Stimulated activated memory B cell treated with anti-CD40 and anti-IgM and Interleukin-4, amounts not matched to agents 10 μg/mL and 1 μg/mL and 100 μg/mL, for 72 hours (primary cell): ENCODE results near the gene RNASE8.
"Not testable (repeated sequence)": the region's sequence is repeated elsewhere in the genome, so short reads cannot be mapped to it uniquely, and the experiment has no call there.

Experiments
- ATAC-seq: fragments of 150-1000 bp; cut with Tn5 transposase; 2 replicates; pipeline ENCODE4 v1.10.0; 2021
- H3K27ac Mint-ChIP-seq: one replicate; pipeline ENCODE4 v1.8.0; 2022; ENCODE audit warnings: mild to moderate bottlenecking, mixed read lengths
- H3K27me3 Mint-ChIP-seq: one replicate; pipeline ENCODE4 v1.8.0; 2022; ENCODE audit warnings: mixed read lengths
- H3K36me3 Mint-ChIP-seq: one replicate; pipeline ENCODE4 v1.8.0; 2022; ENCODE audit warnings: mixed read lengths
- H3K4me1 Mint-ChIP-seq: one replicate; pipeline ENCODE4 v1.8.0; 2022; ENCODE audit warnings: mixed read lengths
- H3K4me3 Mint-ChIP-seq: one replicate; pipeline ENCODE4 v1.8.0; 2022; ENCODE audit warnings: mild to moderate bottlenecking, moderate library complexity, mixed read lengths
- H3K9me3 Mint-ChIP-seq: one replicate; pipeline ENCODE4 v1.8.0; 2022; ENCODE audit warnings: mixed read lengths

RNASE8 gene

DNA sequence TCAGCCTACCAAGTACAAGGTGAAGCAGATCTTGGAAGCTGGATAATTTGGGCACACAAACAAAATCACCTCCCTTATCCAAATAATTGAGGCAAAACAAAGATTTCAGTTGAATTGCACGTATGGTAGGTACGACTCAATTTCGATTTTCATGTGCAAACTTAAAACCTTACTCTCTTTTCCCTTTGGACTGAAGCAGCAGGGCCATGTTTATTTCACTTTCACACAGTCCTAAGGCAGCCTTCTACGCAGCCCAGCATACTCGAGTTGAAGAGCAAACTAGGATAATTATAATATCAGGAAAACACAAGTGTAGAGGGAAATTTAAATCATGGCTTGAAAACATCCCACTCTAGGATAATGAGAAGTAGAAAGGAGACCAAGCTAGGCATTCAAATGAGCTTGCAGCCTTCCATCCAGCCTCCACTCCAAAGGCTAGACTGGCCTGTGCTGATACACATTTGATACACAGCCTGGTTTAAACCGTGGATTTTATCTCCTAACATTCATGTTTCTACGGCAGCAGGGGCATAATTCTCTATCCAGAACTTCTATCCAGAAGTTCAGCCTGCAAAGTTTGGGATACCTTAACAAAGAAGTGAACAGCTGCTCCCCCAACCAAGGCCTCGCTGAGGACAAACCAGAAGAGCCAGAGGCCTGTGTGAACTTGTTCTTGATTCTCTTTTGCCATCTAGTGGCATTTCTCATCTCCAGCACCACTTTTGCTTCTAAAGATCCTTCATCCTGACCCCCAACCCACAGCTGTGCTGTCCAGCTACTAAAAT, 17.8 kb upstream of the RNASE8 start:
- no peaks in the 10 kb centered on the region for H3K9me3 Mint-ChIP-seq
- H3K27ac Mint-ChIP-seq, result no peak overlapping the region
- no peak overlapping the region for H3K4me3 Mint-ChIP-seq
- peaks cover 42% of the 10 kb centered on the region for H3K27me3 Mint-ChIP-seq
- H3K36me3 Mint-ChIP-seq, result no peaks in the 10 kb centered on the region
- ATAC-seq, result no peak
- H3K4me1 Mint-ChIP-seq, result no peaks in the 10 kb centered on the region

DNA sequence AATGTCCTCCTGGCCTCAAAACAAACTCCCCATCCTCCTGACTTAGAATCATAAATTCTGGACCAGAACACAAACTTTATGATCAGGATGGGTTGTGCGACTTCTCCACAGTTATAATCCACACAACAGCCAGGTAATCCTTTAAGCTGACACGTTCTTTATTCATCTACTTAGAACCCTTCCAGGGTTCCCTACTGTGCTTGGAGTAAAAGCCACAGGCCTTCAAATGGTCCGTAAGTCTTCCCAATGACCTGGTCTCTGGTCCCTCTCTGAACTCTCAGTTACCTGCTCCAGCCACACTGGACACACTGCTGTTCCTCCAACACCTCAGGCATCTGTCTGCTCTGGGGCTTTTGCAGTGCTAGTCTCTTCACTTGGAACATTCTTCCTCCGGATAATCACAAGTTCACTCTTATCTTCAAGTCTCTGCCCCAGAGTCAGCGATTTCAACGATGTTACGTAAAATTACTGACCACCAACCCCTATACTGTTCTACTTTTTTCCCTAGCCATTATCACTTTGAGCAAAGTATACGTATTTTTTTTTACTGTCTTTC, 17.2 kb upstream of the RNASE8 start:
- H3K9me3 Mint-ChIP-seq, result no peaks in the 10 kb centered on the region
- H3K4me1 Mint-ChIP-seq, result no peaks in the 10 kb centered on the region
- peaks cover 49% of the 10 kb centered on the region for H3K27me3 Mint-ChIP-seq
- H3K27ac Mint-ChIP-seq, result no peak overlapping the region
- no peak overlapping the region for H3K4me3 Mint-ChIP-seq
- no peaks in the 10 kb centered on the region for H3K36me3 Mint-ChIP-seq
- no peak for ATAC-seq

DNA sequence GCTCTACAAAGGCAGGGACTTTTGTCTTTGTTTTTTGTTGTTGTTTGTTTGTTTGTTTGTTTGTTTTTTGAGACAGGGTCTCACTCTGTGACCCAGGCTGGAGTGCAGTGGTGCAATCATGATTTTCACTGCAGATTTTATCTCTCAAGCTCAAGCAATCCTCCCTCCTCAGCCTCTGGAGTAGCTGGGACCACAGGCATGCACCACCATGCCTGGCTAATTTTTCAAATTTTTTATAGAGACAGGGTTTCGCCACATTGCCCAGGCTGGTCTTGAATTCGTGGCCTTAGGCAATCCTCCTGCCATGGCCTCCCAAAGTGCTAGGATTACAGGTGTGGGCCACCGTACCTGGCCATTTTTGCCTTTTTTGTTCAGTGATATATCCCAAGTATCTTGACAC, 16.7 kb upstream of the RNASE8 start:
- H3K4me1 Mint-ChIP-seq, H3K27ac Mint-ChIP-seq, H3K4me3 Mint-ChIP-seq, H3K9me3 Mint-ChIP-seq, H3K36me3 Mint-ChIP-seq, ATAC-seq: not testable (repeated sequence)
- H3K27me3 Mint-ChIP-seq, result peaks cover 50% of the 10 kb centered on the region

DNA sequence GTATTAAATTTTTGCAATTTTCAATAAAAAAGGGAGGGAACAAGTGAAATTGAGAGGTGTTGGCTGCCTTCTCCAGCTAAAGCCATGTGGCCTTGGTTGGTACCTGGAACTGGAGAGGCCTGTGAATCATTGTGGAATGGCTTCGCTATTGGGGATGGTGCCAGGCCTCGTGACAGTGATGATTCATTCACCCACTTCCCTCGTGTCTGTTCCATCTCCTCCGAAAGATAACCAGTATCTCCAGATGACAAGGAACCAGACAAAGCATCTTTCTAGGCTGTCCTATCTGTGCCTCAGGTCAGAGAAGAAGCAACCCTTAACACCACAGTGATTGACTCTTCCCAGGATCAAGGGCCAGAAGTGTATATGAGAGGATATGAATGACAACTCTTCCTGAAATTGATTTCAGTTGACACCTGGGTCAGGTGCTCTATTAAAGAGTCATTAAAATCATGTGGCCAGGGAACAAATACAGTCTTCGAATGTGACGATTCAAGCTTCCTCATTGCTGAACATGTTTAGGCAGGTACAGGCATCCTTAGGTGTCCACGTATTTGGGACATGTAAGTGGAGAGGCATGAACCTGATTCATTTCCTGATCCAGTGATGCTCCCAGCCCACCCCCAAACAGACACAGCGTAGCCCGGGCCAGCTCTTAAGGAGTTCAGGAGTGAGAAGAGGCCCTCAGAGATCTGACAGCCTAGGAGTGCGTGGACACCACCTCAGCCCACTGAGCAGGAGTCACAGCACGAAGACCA, 15.8 kb upstream of the RNASE8 start, which contains the start of gene RNASE7:
Gene RNASE7, plus strand, starts transcription at position 687 of the 758 bp plus-strand sequence. CDS start 631 bp downstream, outside the sequence.
- no peak within 1 kb of the TSS for H3K4me3 Mint-ChIP-seq
- peaks cover 41% of the 10 kb centered on the region for H3K27me3 Mint-ChIP-seq
- no peaks in the 10 kb centered on the region for H3K9me3 Mint-ChIP-seq
- no peaks in the 10 kb centered on the region for H3K4me1 Mint-ChIP-seq
- H3K27ac Mint-ChIP-seq, result no peak within 1 kb of the TSS
- no peaks in the 10 kb centered on the region for H3K36me3 Mint-ChIP-seq
- ATAC-seq, result no peak

DNA sequence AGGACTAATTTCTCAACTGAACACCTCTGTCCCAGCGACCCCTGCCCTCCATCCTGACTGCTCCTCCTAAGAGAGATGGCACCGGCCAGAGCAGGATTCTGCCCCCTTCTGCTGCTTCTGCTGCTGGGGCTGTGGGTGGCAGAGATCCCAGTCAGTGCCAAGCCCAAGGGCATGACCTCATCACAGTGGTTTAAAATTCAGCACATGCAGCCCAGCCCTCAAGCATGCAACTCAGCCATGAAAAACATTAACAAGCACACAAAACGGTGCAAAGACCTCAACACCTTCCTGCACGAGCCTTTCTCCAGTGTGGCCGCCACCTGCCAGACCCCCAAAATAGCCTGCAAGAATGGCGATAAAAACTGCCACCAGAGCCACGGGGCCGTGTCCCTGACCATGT, 14.7 kb upstream of the RNASE8 start:
- Mint-ChIP-seq H3K27ac (no peak overlapping the region), H3K4me1 (no peaks in the 10 kb centered on the region), H3K9me3 (no peaks in the 10 kb centered on the region), H3K27me3 (peaks cover 38% of the 10 kb centered on the region), H3K36me3 (no peaks in the 10 kb centered on the region), H3K4me3 (no peak overlapping the region)
- no peak for ATAC-seq

DNA sequence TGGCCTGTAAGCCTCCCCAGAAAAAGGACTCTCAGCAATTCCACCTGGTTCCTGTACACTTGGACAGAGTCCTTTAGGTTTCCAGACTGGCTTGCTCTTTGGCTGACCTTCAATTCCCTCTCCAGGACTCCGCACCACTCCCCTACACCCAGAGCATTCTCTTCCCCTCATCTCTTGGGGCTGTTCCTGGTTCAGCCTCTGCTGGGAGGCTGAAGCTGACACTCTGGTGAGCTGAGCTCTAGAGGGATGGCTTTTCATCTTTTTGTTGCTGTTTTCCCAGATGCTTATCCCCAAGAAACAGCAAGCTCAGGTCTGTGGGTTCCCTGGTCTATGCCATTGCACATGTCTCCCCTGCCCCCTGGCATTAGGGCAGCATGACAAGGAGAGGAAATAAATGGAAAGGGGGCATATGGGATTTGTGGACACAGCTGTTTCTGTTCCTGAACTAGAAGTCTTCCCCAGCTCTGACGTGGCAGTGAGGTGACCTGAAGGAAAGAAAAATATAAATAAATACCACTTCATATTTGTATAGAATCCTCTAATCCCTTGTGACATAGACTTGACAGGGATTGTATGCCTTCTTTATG, 14.1 kb upstream of the RNASE8 start:
- no peak overlapping the region for H3K27ac Mint-ChIP-seq
- peaks cover 38% of the 10 kb centered on the region for H3K27me3 Mint-ChIP-seq
- no peak overlapping the region for H3K4me3 Mint-ChIP-seq

DNA sequence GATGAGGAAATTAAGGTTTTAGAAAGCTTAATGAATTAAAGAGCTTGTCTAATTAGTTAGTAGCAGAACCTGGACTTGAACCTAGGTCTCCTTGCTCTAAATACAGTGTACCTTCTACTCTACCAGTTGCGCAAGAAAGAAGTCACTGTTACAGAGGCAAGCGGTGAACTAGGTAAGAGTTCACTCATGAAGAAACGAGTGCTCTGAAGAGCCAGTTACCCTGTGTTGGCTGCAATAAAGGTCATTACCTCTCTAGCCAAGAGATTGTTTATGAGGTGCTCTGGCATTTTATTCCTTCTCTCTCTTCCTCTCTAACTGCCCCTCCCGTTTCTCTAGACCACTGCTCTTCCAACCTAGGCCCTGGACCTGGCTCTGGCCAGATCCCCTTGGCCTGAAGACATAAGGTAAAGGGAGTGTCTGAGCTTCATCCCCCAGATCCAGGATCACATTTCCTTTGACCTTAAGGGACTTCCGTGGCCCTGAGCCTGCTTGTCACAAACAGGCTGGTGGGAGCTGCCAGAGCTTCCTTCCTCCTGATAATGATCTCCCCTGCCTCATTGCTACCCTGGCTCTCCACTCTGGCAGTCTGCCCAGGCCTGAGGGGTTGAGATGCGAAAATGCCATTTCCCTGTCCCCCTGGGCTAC, 13.5 kb upstream of the RNASE8 start:
- no peak overlapping the region for H3K4me3 Mint-ChIP-seq
- no peak for ATAC-seq
- H3K36me3 Mint-ChIP-seq, result no peaks in the 10 kb centered on the region
- no peak overlapping the region for H3K27ac Mint-ChIP-seq
- peaks cover 38% of the 10 kb centered on the region for H3K27me3 Mint-ChIP-seq
- H3K9me3 Mint-ChIP-seq, result no peaks in the 10 kb centered on the region
- no peaks in the 10 kb centered on the region for H3K4me1 Mint-ChIP-seq

More for the DNA sequence above, 14.1 kb upstream of the RNASE8 start:
- H3K4me1 Mint-ChIP-seq, result no peaks in the 10 kb centered on the region
- no peaks in the 10 kb centered on the region for H3K36me3 Mint-ChIP-seq
- ATAC-seq, result no peak
- no peaks in the 10 kb centered on the region for H3K9me3 Mint-ChIP-seq

DNA sequence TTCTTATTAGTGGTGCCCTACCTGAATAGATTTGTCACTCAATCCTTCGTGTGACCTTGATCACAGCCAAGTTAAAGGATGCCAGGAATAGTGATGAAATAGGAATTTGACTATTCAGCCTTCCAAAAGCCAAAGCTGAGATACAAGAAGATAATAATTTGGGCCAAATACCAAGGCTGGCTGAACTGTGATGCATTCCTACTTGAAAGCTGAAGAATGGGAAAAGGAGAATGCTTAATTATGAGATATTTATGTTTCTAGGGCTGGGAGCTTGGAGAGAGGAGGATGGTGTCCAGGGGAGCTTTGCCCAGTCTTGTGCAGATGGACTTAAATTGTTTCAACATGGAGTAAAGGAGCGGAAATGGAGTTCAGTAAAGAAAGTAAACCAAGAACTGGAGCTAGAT, 10.2 kb upstream of the RNASE8 start:
- Mint-ChIP-seq H3K4me3 (no peak overlapping the region), H3K36me3 (no peaks in the 10 kb centered on the region), H3K27me3 (peaks cover 36% of the 10 kb centered on the region), H3K4me1 (no peaks in the 10 kb centered on the region), H3K9me3 (no peaks in the 10 kb centered on the region), H3K27ac (no peak overlapping the region)
- ATAC-seq, result no peak

DNA sequence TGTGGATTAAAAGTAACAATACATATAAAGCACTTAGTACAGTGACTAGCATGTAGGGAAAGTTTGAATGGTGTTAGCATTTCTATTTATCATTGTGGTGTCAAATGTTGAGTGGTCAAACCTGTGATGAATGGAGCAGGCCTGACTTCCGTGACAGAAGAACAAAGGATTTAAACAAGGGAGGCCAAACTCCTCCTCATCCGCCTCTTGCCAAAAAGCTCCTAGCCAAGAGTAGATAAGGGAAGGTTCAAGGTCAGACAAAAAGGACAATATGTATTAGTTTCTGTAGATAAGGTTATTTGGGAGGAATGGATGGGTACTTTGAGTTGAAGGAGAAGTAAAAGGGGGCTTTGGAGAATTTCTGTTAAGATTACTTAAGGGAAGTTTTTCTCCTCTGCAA, 9.0 kb upstream of the RNASE8 start:
- H3K36me3 Mint-ChIP-seq, result no peaks in the 10 kb centered on the region
- H3K9me3 Mint-ChIP-seq, result no peaks in the 10 kb centered on the region
- ATAC-seq, result no peak
- no peaks in the 10 kb centered on the region for H3K4me1 Mint-ChIP-seq
- H3K27ac Mint-ChIP-seq, result no peak overlapping the region
- no peak overlapping the region for H3K4me3 Mint-ChIP-seq
- H3K27me3 Mint-ChIP-seq, result peaks cover 31% of the 10 kb centered on the region

DNA sequence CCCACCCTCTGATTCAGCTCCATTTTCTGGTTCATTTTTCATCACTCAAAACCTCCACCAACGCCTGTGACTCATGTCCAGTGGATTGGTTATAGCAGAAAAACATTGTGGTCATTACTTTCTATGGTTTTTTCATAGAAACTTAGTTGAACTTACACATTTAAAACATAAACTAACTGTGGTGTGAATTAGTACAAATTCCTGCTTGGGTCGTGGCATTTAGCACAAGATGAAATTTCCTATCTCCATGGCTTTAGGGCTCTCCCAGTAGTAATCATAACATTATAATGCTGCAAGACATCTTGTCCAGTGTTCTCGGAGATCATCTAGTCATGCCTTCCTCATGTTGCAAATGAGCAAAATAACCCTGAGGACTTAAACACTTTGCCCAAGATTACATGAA, 8.3 kb upstream of the RNASE8 start:
- Mint-ChIP-seq H3K4me1 (no peaks in the 10 kb centered on the region), H3K36me3 (no peaks in the 10 kb centered on the region), H3K27me3 (peaks cover 31% of the 10 kb centered on the region), H3K27ac (no peak overlapping the region), H3K9me3 (no peaks in the 10 kb centered on the region), H3K4me3 (no peak overlapping the region)
- no peak for ATAC-seq

DNA sequence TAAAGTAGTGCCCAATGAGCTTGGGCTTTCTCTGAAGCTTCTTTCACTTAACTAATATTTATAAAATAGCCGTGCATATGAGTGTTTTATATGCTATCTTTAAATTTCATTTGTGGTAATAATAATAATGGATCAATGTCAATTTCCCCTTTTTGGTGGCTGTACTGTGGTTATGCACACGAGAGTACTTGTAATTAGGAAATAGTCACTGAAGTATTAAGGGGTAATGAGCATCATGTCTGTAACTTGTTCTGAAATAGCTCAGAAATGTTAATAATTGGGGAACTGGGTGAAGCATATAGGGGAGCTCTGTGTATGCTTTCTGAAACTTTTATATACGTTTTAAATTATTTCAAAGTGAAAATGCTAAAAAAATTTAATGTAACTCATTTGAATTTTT, 7.0 kb upstream of the RNASE8 start:
- Mint-ChIP-seq H3K4me1 (no peaks in the 10 kb centered on the region), H3K9me3 (no peaks in the 10 kb centered on the region), H3K27ac (no peak overlapping the region), H3K36me3 (no peaks in the 10 kb centered on the region), H3K27me3 (peaks cover 19% of the 10 kb centered on the region), H3K4me3 (no peak overlapping the region)
- no peak for ATAC-seq

DNA sequence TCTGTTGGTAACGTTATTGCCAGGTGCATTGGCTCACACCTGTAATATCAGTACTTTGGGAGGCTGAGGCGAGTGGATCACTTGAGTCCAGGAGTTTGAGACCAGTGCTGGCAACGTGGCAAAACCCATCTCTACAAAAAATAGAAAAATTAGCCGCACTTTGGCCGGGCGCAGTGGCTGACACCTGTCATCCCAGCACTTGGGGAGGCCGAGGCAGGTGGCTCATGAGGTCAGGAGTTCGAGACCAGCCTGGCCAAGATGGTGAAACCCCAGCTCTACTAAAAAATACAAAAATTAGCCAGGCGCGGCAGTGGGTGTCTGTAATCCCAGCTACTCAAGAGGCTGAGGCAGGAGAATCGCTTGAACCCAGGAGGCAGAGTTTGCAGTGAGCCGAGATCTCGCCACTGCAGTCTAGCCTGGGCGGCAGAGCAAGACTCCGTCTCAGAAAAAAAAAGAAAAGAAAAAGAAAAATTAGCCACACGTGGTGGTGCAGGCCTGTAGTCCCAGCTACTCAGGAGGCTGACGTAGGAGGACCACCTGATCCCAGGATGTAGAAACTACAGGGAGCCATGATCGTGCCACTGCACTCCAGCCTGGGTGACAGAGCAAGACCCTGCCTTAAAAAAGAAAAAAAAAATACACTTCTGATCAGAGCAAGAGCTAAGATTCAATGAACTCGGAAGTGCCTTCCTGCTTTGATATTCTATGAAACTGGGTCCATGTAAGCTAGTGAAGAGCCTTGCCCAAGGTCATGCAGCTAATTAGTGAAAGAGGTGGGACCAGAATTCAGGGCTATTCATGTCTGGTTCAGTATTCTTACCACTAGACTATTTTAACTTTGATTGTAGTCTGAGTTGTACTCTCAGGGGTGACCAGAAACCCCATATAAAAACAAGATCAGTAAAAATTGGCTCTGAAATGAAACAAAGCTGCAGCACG, 4.2 kb upstream of the RNASE8 start:
- Mint-ChIP-seq H3K4me1 (no peaks in the 10 kb centered on the region), H3K27me3 (peaks cover 25% of the 10 kb centered on the region), H3K27ac (no peak overlapping the region), H3K36me3 (no peaks in the 10 kb centered on the region), H3K9me3 (no peaks in the 10 kb centered on the region), H3K4me3 (no peak overlapping the region)
- no peak for ATAC-seq

DNA sequence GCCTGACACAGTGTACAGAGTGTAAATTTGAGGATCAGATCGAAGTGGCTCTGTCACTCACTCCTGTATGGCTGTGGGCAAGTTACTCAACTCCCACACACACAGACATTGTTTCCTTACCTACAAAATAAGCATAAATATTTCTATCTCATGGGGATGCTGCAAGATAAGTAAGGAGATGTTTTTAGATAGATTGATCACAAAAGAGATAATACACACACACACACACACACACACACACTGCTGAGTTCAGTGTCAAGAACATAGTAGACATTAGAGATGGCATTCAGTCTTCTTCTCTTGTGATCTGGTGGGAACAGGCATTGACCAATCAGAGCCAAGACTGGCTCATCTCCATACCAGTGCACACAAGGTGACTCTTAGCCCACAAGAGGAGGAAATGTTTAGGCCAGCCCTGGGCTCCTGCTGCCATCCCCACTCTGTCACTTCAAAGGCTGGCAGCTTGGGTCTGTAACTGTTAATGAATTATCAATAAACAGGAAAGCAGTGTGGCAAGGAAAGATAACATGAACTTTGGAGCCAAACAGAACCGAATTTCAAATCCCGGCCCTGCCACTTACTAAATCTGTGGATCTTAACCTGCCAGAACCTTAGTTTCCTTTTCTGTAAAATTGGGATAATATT, 3.4 kb upstream of the RNASE8 start:
- ATAC-seq, result no peak
- Mint-ChIP-seq H3K27ac (no peak overlapping the region), H3K4me3 (no peak overlapping the region)

DNA sequence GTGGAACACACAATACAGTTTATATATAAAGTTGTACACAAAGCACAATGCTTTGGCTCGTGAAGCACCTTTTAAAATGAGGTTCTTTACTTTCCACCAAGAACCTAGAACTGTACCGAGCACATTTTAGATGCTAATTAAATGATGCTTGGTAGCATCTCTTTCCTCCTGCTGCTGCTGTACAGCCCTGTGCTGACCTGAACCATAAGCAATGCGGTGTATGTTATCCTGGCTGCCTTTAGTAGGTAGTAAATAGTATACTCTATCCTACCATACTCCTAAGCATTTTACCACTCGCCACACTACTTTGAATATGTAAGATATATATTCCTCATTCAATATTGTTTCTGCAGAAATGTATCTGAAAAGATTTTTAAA, 2.9 kb upstream of the RNASE8 start:
- peaks cover 31% of the 10 kb centered on the region for H3K27me3 Mint-ChIP-seq
- H3K36me3 Mint-ChIP-seq, result no peaks in the 10 kb centered on the region
- no peak overlapping the region for H3K4me3 Mint-ChIP-seq
- H3K27ac Mint-ChIP-seq, result no peak overlapping the region
- H3K4me1 Mint-ChIP-seq, result no peaks in the 10 kb centered on the region
- ATAC-seq, result no peak
- H3K9me3 Mint-ChIP-seq, result no peaks in the 10 kb centered on the region

More for the DNA sequence above, 3.4 kb upstream of the RNASE8 start:
- peaks cover 30% of the 10 kb centered on the region for H3K27me3 Mint-ChIP-seq
- H3K36me3 Mint-ChIP-seq, result no peaks in the 10 kb centered on the region
- H3K4me1 Mint-ChIP-seq, result no peaks in the 10 kb centered on the region
- no peaks in the 10 kb centered on the region for H3K9me3 Mint-ChIP-seq
